GM21576 (cell line): ENCODE results near the gene AHR.

Experiments
- ATAC-seq: cut with Tn5 transposase; IDR thresholded peaks from one replicate; pipeline ENCODE4 v1.9.1; 2021; ENCODE audit warnings: mild to moderate bottlenecking, moderate library complexity; ENCODE audit not compliant: unreplicated experiment

The AHR gene

GRCh38 chr7:17298102-17298839, at the start of gene AHR:
AHR (plus strand) TSS chr7:17298652; CDS start chr7:17299265, 613 bp downstream.
- peak; percentile 51 for ATAC-seq

DNA sequence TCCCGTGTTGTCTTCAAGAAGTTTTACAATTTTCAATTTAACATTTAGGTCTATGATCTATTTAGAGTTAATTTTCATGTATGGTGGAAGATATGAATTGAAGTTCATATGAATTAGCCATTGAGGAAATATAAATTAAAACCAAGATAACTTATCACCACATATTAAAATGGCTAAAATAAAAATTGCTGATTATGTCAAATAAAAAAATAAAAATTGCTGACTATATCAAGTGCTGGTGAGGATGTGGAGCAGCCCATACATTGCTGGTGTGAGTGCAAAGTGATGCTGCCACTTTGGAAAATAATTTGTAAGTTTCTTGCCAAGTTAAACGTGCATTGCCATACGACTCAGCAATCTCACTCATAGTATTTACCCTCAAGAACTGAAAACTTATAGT, 44.6 kb upstream of the AHR start:
- no peak for ATAC-seq

DNA sequence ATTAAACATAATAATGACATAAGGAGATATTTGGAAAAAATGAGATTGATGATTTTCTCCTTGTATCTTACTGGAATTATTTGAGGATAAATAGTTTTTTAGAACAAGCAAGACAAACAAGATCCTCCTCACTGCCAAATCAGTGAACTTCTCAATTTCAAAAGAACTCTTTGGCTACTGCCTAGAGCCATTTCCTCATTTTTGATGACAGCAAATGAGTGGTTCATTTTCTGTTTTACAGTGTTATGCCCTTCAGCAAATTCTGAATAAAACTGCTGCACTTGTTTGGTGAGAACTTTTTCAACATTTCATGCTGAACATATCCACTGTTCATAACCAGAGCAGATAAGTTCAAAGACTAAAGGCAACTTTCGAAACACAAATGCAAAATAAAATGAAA, 42.5 kb upstream of the AHR start:
- ATAC-seq, result no peak

GRCh38 chr7:17256375-17256774, 42.1 kb upstream of the AHR start:
- no peak for ATAC-seq

DNA sequence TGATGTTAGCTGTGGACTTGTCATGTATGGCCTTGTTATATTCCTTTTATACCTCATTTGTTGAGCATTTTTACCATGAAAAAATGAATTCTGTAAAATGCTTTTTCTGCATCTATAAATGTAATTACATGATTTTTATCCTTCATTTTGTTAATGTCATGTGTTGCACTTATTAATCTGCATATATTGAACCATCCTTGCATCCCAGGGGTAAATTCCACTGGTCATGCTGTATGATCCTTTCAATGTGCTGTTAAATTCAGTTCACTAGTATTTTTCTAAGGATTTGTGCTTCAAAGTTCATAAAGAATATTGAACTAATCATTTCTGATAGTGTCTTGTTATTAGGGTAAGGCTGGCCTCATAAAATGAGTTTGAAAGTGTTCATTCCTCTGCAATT, 31.9 kb upstream of the AHR start:
- ATAC-seq, result no peak

DNA sequence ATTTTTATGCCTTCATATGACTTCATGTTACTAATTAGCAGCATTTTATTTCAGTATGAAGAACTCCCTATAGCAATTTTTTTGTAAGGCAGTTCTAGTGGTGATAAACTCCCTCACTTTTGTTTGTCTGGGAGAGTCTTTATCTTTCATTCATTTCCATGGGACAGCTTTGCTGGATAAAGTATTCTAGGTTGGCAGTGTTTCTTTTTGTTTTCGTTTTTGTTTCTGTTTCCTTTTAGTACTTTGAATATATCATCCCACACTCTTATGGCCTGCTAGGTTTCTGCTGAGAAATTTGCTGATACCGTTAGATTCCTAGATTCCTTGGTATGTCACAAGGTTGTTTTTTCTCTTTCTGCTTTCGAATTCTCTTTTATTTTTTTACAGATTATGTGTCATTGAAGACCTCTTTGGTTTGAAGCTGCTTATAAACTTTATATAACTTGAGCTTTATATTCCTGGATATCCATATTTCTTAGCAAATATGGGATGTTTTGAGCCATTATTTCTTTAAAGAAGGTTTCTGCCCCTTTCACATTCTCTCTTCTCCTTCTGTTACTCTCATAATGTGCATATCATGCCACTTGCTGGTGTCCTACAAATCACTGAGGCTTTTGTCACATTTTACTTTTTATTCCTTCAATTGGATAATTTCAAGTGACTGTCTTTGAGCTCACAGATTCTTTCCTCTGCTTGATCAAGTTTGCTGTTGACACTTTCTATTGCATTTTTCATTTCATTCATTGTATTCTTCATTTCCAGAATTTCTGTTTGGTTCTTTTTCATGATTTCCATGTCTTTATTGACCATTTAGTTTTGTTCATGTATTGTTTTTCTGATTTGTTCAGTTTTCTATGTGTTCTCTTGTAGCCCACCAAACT, 28.9 kb upstream of the AHR start:
- ATAC-seq, result no peak

- ATAC-seq, result no peak
Measured at GRCh38 chr7:17274551-17275245, 23.8 kb upstream of the AHR start.

GRCh38 chr7:17275749-17276671, 22.4 kb upstream of the AHR start:
- ATAC-seq, result no peak

DNA sequence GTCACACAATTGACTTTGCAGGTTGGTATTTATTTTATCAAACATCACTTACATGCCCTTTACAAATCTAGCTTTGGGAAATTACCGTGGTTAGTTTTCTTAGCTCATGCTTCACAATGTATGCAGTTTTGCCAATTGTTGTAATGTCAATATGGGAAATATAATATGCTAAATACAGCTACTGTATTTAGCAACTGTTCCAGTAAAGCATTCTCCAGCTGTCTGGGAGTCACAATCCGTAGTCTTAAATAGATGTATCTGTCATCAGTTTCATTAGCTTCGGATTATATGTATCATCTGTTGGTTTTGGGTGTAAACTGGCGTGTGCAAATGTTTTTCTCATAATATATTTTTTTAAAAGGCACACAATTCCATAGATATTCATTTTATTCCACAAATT, 19.4 kb upstream of the AHR start:
- ATAC-seq, result no peak

GRCh38 chr7:17289074-17289645, 9.3 kb upstream of the AHR start:
- ATAC-seq, result no peak

- ATAC-seq, result no peak
Measured at GRCh38 chr7:17292843-17293242, 5.6 kb upstream of the AHR start.

DNA sequence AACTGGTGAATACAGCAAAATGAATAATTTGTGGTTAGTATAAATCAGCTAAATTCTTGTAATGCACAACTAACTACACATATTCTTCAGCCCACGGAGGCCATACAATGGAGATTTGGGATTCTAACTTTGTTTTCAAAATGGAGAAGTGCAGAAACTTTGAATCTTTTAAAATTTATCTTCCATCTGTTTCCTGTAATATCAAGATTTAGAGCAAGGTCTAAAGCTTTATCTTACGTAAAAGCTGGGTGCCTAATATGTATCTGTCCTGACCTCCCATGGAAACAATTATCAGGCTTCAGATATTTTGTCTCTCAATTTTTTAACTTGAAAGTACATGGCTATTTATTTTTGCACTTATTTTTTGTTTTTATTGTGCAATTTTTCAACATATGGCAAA, 5.0 kb upstream of the AHR start:
- no peak for ATAC-seq

DNA sequence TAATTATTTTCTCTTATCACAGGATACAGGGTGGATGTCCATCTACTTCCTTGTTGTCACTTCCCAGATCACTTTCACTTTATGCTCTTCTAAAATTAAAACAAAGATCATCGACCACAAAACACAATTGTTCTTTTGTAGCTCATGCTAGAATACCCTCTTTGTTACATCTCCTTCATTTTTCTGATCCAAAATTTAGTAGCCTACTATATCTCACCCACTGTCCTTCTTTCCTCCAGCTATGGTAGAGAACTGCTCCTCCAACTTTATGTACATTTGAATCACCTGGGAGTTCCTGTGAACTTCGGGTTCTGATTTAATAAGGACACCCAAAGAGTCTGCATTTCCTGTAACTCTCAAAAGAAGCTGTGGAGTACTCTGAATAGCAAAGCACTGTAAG, 1.2 kb upstream of the AHR start:
- no peak for ATAC-seq

- ATAC-seq, result peak; percentile 28
Measured at GRCh38 chr7:17298840-17299482, 509 bp downstream of the AHR start.

- no peak for ATAC-seq
Measured at GRCh38 chr7:17299483-17299991, 1.1 kb downstream of the AHR start.

GRCh38 chr7:17300012-17300411, 1.6 kb downstream of the AHR start:
- no peak for ATAC-seq

GRCh38 chr7:17300437-17300836, 2.0 kb downstream of the AHR start:
- no peak for ATAC-seq

DNA sequence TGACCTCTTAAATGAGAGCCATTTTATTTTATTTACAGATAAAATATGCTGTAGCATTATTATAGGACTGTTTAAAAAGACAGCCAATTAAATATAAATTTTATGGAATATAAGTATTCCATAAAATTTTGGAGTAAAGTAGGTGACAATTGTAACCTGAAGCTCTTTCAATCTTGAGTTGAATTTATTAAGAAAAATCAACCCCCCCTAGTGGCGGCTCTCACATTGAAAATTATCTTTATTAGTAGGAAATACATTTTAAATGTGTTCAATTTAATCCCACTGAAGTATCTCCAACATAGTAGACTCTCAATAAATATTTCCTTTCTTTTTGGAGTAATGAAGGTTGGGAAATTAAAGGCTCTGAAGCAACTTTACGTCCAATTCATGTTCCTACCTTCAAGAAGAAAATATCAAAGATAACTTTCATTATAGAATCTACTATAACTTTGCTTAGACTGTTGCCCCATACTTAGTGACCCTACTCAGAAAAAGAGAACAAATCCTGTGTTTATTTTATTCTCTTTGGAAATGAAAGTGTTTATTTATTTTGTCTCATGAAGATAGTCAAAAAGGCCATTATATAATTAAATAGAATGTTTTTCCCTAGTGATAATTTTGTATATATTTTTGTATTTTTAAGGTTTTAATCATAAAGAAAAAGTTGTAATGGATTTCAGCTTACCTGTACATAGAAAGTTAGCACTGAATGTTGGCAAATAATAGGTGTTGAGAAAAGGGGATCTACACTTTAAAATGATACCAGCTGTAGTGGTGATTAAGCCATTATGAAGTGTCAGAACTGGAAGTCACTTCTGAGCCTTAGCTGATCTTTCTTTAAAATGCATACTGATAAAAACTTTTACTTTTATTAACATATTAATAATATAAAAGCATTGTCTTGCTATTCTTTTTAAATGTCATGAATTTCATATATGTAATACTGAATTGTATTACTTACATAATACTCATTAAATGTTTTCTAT, 3.3 kb downstream of the AHR start:
- no peak for ATAC-seq
